Thoracic aorta (tissue), 2 donors: ENCODE data around the gene TRAPPC4. TPM values are rescaled to one million over a fixed set of nuclear protein-coding genes. Genes with fewer than 3 reads are reported as not detected.

Source experiments
- ATAC-seq: fragments of 150-250 bp; one replicate; pipeline ENCODE4 v1.8.0; 2017; ENCODE audit warnings: low read depth; ENCODE audit not compliant: insufficient number of reproducible peaks, low FRiP score
- DNase-seq: peaks from one replicate; pipeline ENCODE4 v3.0.0-alpha.2; 2020; ENCODE audit warnings: low spot score
- H3K27ac ChIP-seq, 2 donors: fragments of 200-600 bp; sonication (generic); 1 replicate in 1 of 2; 2 replicates in 1 of 2; pipeline ENCODE4 v1.5.1; 2016; ENCODE audit warnings: mild to moderate bottlenecking in 2 of 2, moderate library complexity in 2 of 2
- H3K27me3 ChIP-seq: fragments of 200-600 bp; sonication (generic); replicated peaks from 2 replicates; pipeline ENCODE4 v1.6.0; 2016; ENCODE audit warnings: mild to moderate bottlenecking; ENCODE audit not compliant: insufficient read depth
- H3K36me3 ChIP-seq: fragments of 200-600 bp; sonication (generic); one replicate; pipeline ENCODE4 v1.5.1; 2016
- H3K4me1 ChIP-seq, 2 donors: fragments of 200-600 bp; sonication (generic); 1 replicate in 1 of 2; 2 replicates in 1 of 2; pipeline versions ENCODE4 v1.5.1 to v1.6.0; 2016; ENCODE audit warnings: low read depth in 2 of 2, mild to moderate bottlenecking in 1 of 2; ENCODE audit not compliant: control insufficient read depth in 1 of 2
- H3K4me3 ChIP-seq: fragments of 200-600 bp; sonication (generic); 2 replicates; pipeline ENCODE4 v1.5.1; 2016; ENCODE audit warnings: mild to moderate bottlenecking
- H3K9me3 ChIP-seq: fragments of 200-600 bp; sonication (generic); 2 replicates; pipeline ENCODE4 v1.5.1; 2016
- total RNA-seq, 2 donors: library from RNA; depleted of rRNA; stranded (reverse); fragments of >200 nt; gene quantifications; one replicate each; pipeline versions ENCODE4 v1.1.0 to v1.2.3, GENCODE V29; 2016
- TF ChIP-seq, protein P1 (sequence below): fragments of 200-600 bp; sonication (generic); IDR thresholded peaks from one replicate; pipeline ENCODE4 v1.5.1; 2019; ENCODE audit warnings: antibody characterized with exemption

TRAPPC4 gene
- total RNA-seq, 2 donors from 2014 or later: 58.2 to 63.0 TPM

DNA sequence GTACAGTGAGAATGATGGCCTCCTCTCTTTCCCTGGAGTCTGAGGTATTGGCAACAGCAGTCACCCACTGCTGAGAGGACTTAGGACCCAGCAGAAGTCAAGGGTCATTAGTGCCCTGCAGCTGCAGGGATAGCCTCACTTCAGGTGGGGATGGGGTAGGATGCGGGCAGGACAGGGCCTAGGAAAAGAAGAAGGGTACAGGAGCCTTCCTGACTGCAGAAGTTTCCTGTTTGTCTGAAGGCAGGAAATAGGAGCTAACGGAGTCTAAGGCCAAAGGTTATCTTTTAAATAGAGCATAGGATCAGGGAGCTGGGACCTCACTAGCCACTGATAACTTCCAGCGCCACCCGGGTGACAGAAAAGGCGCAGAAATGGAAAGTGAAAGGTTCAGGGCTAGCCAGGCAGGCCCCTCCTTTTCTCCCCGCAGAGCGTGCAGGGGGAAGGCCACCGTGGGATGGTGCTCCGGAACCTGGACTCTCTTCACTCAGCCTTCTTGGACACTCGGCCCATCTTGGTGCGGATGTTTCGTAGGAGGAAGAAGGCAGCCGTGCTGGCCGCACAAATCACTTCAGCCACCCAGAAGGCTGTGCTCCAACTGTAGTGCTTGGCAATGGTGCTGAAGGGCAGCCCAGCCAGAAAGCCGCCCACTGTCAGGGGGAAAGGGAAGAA lies 6.0 kb downstream of the TRAPPC4 start:
- DNase-seq: no peak
- TF ChIP-seq, protein P1, sequence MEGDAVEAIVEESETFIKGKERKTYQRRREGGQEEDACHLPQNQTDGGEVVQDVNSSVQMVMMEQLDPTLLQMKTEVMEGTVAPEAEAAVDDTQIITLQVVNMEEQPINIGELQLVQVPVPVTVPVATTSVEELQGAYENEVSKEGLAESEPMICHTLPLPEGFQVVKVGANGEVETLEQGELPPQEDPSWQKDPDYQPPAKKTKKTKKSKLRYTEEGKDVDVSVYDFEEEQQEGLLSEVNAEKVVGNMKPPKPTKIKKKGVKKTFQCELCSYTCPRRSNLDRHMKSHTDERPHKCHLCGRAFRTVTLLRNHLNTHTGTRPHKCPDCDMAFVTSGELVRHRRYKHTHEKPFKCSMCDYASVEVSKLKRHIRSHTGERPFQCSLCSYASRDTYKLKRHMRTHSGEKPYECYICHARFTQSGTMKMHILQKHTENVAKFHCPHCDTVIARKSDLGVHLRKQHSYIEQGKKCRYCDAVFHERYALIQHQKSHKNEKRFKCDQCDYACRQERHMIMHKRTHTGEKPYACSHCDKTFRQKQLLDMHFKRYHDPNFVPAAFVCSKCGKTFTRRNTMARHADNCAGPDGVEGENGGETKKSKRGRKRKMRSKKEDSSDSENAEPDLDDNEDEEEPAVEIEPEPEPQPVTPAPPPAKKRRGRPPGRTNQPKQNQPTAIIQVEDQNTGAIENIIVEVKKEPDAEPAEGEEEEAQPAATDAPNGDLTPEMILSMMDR: no peak
- H3K4me3 ChIP-seq: no peak overlapping the region
- peaks cover 26% of the 10 kb centered on the region for H3K36me3 ChIP-seq
- no peak for ATAC-seq
- peaks cover 14 to 50% of the 10 kb centered on the region in 2 donors for H3K4me1 ChIP-seq
- H3K9me3 ChIP-seq: no peaks in the 10 kb centered on the region
- H3K27me3 ChIP-seq: no peaks in the 10 kb centered on the region
- peak overlapping the region; percentile 39 to 61 for H3K27ac ChIP-seq

DNA sequence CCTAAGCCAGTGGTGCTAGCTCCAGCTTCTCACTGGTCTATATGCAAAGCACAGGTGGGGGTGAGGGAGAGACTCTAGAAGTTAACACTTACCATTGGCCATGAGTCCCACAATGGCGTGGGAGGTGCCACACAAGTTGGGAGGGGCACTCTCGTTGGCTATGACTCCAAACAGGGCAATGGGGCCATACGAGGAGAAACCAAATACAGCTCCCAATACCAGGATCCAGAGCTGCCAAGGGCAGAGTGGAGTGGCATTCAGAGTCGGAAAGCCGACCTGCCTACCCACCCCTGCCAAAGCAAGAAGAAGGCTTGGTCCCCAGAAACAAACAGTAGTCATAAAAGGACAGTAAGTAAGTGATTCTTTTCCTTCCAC lies 6.5 kb downstream of the TRAPPC4 start:
- no peaks in the 10 kb centered on the region for H3K9me3 ChIP-seq
- H3K4me1 ChIP-seq: peaks cover 16 to 50% of the 10 kb centered on the region in 2 donors
- no peaks in the 10 kb centered on the region for H3K27me3 ChIP-seq
- peaks cover 26% of the 10 kb centered on the region for H3K36me3 ChIP-seq
- TF ChIP-seq, protein P1: no peak
- DNase-seq: no peak
- no peak overlapping the region for H3K4me3 ChIP-seq
- ATAC-seq: no peak
- H3K27ac ChIP-seq: peak overlapping the region; percentile 39 to 61

DNA sequence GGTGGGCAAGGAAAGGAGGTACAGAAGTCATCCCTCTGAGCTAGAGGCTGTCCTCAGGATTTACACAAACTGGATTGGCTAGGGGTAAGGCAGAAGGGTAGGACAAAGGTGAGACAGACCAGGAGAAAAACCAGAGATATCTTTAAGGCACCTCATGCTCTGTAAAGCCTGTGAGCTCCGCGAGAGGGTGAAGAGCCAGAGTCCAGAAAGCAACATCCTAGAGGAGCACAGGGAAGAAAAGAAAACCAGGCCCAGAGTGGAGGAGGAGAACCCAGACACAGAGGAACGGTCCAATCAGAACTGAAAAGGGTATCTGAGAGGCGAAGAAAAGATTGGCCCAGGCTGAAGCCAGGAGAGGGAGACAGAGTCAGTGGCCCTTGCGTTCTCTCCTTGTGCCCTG lies 7.0 kb downstream of the TRAPPC4 start:
- Histone ChIP-seq H3K36me3 (peaks cover 26% of the 10 kb centered on the region), H3K27me3 (no peaks in the 10 kb centered on the region), H3K4me1 (peaks cover 13 to 48% of the 10 kb centered on the region in 2 donors), H3K9me3 (no peaks in the 10 kb centered on the region), H3K4me3 (no peak overlapping the region), H3K27ac (peak overlapping the region; percentile 39 to 61)
- no peak for DNase-seq
- TF ChIP-seq, protein P1: no peak
- no peak for ATAC-seq

DNA sequence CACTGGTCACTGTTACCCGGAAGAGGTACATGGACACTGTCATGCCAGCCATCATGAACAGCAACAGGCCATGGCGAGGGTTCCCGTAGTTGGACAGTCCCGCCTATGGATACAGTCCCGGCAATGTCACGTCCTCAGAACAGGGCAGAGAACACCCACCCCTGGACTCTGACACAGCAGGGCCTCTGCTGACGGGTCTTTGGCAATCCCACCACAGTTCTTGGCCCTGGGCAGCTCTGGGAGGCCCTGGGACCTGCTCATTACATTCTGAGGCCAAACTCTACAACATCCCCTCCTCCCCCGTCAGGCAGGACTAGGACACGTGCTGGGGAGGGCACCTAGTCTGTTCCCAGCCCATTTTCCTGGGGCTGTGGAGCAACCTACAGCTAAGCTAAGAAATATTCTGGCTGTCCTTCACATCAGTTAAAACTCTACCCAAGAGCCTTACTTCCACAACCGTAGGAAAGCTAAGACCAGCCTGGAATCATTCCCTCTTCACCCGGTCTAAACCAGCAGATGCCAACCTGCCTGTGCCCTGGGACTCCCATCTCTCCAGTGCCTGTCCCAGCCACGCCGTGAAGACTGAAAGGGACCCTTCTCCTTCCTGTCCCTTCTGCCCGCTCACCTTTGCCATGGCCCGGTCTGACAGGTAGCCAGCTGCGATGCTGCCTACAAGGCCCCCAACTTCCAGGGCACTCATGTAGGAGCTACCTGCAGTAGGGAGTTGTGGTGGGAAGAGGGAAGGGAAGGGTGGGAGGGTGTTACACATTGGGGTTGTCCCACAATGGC lies 7.6 kb downstream of the TRAPPC4 start:
- H3K27ac ChIP-seq: peak overlapping the region in 1 of 2 donors; percentile 61
- no peaks in the 10 kb centered on the region for H3K9me3 ChIP-seq
- ATAC-seq (no peak), DNase-seq (no peak)
- H3K4me3 ChIP-seq: no peak overlapping the region
- peaks cover 26% of the 10 kb centered on the region for H3K36me3 ChIP-seq
- H3K27me3 ChIP-seq: no peaks in the 10 kb centered on the region
- TF ChIP-seq, protein P1: no peak
- H3K4me1 ChIP-seq: peaks cover 13 to 45% of the 10 kb centered on the region in 2 donors

DNA sequence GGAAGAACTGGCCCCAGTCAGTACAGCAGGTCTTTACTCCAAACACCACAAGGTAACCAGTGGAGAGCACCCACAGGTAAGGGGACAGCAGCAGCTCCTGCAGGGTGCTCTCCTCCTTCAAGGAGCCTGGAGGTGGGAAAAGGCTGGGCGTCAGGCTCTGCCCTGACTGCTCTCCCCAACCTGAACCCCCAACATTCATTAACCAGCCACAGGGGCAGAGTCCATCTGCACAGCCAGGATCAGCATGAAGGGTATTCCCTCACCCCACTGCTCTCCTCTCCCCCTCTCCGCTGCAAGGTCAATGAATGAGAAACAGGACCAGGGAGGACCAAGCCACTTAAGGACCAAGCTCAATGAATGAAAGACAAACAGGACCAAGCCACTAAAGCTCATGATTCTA lies 8.4 kb downstream of the TRAPPC4 start:
- H3K4me3 ChIP-seq: no peak overlapping the region
- peaks cover 19% of the 10 kb centered on the region for H3K36me3 ChIP-seq
- TF ChIP-seq, protein P1: no peak
- H3K27me3 ChIP-seq: no peaks in the 10 kb centered on the region
- no peak for DNase-seq
- ATAC-seq: no peak
- no peaks in the 10 kb centered on the region for H3K9me3 ChIP-seq
- H3K4me1 ChIP-seq: peaks cover 8 to 42% of the 10 kb centered on the region in 2 donors
- H3K27ac ChIP-seq: no peak overlapping the region
